Non-pigmented ciliary epithelial cell (primary cell): ENCODE results near the gene LDLRAD3.

Experiments
- DNase-seq: peaks from one replicate; pipeline ENCODE4 v3.0.0-alpha.2; 2010; ENCODE audit warnings: low read depth

Gene LDLRAD3

GRCh38 chr11:36077886-36078685 lies 134.2 kb downstream of the LDLRAD3 start:
- no peak for DNase-seq

GRCh38 chr11:36078686-36079055 lies 134.8 kb downstream of the LDLRAD3 start:
- no peak for DNase-seq

DNA sequence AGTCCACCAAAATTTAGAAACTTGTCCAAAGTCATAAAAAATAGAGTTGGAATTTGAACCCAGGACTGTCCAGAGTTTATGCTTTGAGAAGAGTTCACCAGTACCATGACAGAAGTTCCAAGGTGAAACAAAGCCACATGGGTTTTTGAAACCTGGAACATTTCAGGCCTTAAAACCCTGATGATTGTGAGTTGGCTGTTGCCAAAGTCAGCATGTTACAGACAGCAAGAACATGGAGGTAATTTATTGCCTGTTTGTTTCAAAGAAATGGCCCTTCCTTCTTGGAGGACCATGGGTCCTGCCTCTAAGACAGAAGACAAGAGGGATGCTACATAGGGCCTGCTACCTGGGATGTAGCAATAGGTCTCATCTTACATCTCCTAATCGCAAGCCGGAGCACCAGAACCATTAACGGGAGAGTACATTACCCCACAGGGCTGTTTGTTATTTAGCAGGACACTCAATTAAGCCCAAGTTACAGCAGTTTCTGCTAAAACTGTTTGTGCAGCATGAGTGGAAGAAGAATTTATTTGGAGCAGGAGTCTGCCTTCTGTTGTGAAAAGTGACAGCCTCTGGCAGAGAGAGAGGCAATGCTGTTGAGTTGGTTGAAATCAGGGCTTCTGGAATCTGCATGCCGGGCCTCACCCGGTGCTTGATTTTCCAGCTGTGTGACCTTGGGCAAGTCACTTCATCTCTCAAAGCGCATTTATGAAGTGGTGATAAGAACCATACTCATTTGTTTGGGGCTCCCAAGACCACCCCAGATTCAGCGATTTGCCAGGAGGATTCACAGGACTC lies 136.2 kb downstream of the LDLRAD3 start:
- DNase-seq, result no peak

DNA sequence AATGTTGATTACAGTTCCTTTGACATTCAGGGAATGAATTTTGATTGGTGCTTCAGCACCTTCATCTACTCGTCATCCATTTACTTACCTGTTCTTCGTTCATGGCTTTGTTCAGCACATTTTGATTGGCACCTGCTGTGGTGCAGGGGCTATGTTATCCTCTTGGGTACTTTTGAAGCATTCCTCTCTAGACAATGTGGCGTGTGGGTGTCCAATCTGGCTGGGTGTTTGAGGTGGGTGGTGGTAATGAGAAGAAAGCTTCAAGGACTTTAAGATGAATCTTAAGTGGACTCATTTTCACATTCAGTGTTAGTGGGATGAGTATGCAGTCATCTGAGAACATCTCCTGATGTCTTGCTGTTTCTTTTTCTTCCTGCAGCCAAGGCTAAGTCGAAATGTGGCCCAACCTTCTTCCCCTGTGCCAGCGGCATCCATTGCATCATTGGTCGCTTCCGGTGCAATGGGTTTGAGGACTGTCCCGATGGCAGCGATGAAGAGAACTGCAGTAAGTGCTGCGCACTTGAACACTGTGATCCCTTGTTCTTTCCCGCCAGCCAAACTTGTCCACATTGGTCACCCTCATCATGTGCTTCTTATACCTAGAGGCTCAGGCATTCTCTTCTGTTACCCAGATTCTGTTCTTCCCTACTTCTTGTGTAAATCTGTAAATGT lies 137.5 kb downstream of the LDLRAD3 start:
- no peak for DNase-seq

GRCh38 chr11:36086366-36086765 lies 142.5 kb downstream of the LDLRAD3 start:
- no peak for DNase-seq

DNA sequence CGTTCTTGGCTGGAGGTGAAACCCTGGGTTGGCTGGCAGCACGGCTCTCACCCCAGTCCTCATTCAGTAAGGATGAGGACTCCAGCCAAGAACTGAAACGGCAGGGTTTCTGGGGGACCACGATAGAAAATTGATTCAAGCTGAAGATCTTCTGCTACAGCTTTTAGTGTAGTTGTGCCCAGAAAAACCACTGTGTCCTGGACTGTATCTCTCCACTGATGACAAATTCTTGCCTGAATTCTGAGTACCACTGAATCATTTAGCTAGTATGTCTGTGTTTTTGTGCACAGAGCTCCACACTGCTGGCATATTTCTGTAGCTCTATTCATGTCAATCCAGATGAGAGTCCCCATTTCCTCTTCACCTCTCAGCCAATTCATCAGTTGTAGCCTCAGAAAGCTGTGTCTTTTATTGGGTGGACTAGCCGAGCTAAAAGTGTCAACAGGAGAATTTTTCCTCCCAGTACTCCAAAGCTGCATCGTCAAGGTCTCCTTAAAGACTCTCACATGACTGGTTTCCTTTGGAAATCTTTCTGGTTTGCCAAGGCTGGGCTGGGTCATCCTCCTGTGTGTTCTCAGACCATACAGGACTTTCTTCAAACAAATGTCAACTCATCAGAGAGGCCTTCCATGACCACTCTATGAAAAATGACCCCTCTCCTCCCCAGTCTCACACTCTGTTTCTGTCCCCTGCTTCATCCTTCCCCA lies 144.6 kb downstream of the LDLRAD3 start:
- no peak for DNase-seq

DNA sequence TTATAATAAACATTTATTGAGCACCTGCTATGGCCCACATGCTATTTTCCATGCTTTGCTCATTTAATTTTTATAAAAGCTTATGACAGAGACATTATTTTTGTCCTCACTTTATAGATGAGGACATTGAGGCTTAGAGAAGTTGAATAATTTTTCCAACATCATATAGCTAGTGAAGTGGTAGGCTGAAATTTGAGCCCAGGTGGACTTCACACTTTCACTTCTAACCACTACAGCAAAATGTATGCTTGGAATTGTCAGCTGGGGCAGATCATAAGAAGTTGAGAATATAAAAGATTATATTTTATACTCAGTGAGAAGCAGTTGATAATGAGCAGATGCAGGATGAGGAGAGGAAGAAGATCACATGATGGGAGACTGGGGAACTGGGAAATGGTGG lies 146.1 kb downstream of the LDLRAD3 start:
- no peak for DNase-seq

DNA sequence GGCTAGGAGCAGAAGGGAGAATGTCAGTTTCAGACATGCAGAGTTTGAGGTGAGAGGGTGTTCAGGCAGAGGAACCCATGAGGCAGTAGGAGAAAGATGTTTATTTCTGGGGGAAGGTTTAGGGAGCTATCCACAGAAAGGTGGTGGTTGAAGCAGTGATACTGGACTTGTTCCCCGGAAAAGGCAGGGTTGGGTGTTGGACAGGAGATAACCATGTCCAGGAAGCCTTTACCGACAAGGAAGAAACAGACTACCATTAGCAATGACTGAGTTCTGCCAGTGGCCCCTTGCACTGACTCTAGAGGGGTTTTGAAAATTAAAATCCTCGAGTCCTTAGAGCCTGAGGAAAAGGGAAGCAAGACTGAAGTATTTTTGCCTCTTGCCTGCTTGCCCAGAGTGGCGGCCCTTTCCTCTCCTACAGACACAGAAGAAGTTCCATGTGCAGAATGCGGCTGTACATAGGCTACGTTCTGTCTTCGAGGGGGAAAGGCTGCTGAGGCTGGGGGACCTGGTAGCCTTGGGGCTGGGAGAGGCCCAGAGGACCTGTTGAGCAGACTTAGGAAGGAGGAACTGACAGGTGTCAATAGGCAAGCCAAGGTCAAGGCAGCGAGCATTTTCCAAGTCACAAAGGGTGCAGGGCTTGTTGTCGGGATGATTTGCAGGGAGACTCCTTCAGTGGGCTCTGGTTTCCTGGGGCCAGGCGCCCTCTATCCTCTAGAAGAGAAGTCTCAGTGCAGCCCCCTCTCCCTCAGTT lies 146.7 kb downstream of the LDLRAD3 start:
- DNase-seq, result no peak

DNA sequence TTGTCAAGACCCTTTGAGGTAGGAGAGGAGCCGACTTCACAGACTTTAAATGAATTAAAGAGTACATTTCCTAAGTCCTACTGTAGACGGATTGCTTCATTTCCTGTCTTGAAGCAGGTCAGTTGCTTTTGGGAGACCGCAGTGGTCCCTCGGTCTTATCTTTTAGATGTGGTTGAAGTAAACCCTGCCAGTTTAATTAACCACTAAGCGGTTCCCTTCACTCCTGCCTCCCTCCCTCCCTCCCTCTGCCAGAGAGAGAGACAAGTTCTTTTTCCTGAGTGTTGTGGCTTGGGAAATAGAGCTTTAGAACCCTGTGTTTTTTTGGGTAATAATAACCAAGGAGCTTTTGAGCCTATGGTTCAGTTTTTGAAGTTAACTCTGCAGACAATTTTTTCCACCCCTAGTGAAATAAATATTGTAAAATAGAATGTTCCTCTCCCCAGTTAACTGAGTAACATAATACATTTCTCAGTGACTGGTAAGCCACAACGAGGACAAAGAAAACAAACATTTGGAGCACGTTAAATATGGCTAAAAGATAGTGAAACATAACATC lies 147.5 kb downstream of the LDLRAD3 start:
- peak; percentile 76 for DNase-seq

GRCh38 chr11:36092314-36093030 lies 148.6 kb downstream of the LDLRAD3 start:
- no peak for DNase-seq

DNA sequence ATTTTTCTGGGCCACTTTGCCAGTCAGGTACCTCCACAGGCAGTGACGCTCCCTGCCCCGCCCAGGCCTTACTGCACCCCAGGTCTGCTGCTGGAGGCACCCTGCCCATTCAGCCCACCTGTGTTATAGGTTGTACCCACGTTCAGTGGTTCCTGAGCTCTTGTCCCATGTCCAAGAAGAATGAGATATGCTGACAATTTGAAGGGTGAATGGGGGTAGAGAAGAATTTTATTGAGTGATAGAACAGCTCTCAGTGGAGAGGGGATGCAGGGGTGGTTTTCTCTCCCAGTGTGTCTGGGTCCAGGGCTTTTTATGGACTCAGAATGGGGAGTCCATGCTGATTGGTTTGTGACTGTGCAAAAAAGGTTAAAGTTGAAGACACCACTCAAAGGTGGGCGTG lies 149.7 kb downstream of the LDLRAD3 start:
- DNase-seq, result no peak

- DNase-seq, result no peak
These were observed 150.3 kb downstream of the LDLRAD3 start for GRCh38 chr11:36094164-36094563.

GRCh38 chr11:36095716-36096115 lies 151.9 kb downstream of the LDLRAD3 start:
- no peak for DNase-seq

DNA sequence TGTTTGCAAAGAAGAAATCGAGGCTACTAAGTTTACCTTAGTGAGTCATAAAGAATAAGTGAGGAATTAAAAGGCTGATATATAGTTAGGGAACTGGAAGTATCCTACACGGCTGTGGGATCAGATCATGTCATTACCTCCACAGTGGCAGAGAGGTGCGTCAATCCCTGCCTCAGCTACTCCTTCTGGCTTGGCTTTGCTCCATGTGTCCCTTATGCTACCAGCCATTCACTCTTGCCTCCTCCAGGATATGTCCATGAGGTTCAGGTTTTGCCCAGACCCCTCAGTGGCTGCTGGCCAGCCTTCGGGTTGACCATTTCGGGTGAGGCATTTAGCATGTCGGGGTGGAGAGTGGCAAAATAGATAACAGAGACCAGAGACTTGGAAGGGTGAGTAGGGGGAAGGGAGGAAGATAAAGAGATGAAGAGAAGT lies 153.4 kb downstream of the LDLRAD3 start:
- DNase-seq, result no peak

GRCh38 chr11:36098087-36098486 lies 154.2 kb downstream of the LDLRAD3 start:
- no peak for DNase-seq

- no peak for DNase-seq
These were observed 155.1 kb downstream of the LDLRAD3 start for GRCh38 chr11:36098853-36099375.

DNA sequence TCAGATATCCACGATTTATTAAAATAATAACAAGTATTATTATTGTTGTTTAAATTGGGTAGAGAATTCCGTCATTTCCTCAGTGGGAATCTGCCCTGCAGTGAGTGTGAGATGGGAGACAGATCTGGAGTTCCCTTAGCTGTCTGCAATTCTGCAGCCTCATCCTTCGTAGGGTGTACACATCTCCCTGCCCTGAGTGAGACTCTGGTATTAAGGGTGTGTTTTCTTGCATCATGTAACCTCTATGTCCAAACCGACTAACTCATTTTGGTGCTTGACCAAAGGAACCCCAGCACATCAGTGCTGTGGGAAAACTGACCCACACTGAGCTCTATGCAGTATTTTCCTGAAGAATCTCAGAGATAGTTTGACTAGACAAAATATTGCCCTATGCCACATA lies 157.6 kb downstream of the LDLRAD3 start:
- DNase-seq, result no peak

DNA sequence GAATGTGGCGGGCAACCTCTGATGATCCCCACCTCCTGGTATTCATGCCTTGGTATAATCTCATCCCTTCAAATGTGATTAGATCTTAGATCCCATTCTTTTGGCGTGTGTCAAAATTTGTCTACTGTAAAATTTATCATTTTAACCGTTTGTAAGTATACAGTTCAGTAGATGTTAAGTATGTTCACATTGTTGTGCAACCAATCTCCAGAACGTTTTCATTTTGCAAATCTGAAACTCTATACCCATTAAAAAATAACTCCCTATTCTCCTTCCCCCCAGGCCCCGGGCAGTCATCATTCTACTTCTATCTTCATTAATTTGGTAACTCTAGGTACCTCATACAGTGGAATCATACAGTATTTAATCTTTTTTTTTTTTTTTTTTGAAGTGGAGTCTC lies 159.0 kb downstream of the LDLRAD3 start:
- no peak for DNase-seq

DNA sequence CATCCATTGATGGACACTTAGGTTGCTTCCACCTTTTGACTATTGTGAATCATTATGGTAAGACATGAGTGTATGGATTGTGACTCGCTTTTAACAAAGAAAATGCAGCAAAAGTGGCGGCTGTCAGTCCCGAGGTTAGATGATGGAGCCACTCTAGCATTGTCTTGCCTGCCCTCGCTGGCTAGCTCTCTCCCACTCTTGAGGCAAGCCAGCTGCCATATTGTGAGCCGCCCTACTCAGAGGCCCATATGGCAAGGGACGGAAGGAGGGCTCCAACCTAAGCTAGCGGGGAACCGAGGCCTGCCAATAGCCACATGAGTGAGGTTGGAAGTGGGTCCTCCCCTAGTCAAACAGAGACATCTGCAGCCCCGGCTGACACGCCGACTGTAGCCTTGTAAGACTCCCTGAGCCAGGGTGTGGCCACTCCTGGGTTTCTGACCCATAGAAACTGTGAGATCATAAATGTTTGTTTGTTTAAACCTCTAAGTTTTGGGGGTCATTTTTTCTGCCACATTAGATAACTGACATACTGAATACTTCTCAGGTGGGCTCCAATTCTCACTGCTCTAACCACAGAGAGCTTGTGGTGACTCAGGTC lies 160.2 kb downstream of the LDLRAD3 start:
- no peak for DNase-seq

- DNase-seq, result no peak
These were observed 160.8 kb downstream of the LDLRAD3 start for GRCh38 chr11:36104660-36104992.
